CD4-positive, alpha-beta T cell treated with Interferon gamma for 1 hour (primary cell): ENCODE data around the gene VMP1.
"Not testable (repeated sequence)": the region's sequence is repeated elsewhere in the genome, so short reads cannot be mapped to it uniquely, and the experiment has no call there.

Source experiments
- DNase-seq: peaks from one replicate; pipeline ENCODE4 v3.0.0-alpha.2; 2020

The VMP1 gene

DNA sequence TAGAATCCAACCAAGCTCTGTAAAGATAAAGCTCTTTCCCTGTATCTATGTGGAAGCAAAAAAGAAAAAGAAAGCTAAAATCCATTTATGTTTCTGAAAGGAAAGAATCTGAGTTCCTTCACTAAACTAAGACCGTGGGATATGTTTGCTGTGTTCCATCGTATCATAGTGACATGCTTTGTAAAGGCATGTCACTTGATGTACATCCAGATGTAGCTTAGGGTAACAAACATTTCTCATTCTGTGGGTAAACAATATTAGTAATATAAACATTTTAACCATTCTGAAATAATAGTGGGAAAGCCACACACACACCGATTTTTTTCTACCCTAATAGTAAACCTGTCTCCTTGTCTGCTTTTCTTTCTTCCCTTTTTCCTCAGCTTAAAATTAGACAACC, 107.2 kb downstream of the VMP1 start:
- DNase-seq, result no peak

DNA sequence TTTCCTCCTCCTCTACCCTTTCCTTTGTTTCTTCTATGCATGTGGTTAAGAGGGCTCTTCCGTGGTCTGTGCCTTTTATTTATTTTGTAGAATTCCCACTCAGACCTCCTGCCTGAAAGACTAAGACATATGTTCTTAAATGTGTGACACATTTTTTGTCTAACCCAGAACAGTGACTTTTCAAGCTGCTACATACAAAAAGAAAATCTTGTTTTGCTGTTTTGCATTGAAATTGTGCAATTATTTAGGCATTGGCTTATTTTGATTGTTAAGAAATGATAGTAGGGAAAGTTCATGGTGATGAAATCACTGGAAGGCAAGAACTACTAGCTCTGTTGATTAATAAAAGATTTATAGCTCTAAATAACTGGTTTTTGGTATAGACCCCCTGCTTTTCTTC, 108.5 kb downstream of the VMP1 start:
- DNase-seq, result no peak

DNA sequence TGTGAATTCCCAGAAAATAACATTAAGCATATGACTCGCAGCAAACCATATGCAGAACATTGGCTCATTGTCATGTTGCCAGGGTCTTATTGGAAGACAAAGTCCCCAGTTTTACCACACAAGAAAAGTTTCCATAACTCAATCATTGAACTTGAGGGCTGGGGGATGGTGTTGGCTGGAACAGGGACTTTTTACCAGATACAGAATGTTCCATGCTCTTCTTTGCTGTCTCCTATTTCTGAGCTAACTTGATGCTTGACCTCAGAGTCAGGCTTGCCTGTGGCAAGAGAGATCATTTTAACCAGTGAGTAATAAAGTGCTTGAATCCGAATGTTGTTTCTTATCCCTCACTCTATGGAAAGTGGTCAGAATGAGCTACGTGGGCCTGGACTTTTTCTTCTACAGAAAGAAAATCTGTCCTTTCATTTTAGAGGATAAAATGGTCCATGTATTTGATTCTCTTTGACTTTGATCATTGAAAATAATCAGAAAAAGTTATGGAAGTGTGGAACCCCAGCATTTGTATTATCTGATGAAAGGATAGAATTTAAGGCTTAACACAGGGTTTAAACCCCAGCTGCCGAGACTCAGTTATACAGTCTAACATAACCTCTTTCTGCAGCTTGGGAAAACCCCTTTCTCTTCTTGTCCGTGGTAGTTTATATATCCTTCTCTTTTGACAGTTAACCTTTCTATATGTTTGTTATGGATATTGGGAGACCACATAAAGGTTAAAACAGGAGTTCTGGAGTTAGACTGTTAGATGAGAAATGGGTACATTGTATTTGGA, 118.3 kb downstream of the VMP1 start:
- no peak for DNase-seq

DNA sequence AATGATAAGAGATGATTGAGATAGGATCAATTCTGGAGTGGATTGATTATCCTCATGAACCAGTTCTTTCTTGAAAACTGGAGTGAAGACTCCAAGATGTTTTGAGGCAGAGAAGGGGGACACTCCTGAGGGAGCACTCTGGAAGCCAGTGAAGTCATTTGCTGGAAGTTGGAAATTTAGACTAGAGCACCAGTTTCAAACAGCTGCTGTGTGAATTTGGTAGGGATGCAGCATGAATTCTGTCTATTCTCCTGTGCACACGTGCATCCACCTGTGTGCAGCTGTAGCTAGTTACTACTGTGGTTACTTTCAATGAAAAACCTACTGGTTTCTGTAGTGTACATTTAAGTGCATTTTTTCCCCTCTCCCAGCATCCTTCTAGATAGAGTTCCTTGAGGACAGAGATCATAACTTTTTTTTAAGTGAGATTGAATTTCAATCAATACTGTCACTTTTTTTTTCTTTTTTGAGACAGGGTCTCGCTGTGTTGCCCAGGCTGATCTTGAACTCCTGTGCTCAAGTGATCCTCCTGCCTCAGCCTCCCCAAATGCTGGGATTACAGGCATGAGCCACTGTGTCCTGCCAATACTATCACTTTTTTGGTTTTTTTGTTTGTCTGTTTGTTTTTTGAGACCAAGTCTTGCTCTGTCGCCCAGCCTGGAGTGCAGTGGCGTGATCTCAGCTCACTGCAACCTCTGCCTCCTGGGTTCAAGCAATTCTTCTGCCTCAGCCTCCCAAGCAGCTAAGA, 119.4 kb downstream of the VMP1 start:
- no peak for DNase-seq

GRCh38 chr17:59827721-59828477, 120.4 kb downstream of the VMP1 start:
- DNase-seq, result no peak

DNA sequence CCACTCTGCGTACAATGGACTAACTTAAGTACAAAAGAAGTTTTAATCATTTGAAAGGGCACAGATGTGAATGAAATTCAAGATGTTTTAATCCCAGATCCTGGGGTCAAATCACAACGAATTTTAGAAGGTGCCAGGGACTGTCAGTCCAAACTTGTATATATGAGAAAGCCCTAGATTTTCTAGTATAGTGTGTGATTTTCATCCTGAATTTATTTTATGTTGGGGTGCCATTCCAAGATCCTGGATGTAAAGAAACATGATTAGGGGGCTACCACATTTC, 121.0 kb downstream of the VMP1 start:
- no peak for DNase-seq

DNA sequence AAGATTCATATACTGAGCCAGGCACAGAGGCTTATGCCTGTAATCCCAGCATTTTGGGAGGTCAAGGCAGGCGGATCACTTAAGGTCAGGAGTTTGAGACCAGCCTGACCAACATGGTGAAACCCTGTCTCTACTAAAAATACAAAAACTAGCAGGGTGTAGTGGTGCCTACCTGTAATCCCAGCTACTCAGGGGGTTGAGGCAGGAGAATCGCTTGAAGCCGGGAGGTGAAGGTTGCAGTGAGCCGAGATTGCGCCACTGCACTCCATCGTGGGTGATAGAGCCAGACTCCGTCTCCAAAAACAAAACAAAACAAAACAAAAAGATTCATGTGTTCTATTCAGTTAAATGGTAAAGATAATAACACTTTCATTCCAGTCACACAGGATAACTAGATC, 121.4 kb downstream of the VMP1 start:
- DNase-seq, result peak; percentile 13

DNA sequence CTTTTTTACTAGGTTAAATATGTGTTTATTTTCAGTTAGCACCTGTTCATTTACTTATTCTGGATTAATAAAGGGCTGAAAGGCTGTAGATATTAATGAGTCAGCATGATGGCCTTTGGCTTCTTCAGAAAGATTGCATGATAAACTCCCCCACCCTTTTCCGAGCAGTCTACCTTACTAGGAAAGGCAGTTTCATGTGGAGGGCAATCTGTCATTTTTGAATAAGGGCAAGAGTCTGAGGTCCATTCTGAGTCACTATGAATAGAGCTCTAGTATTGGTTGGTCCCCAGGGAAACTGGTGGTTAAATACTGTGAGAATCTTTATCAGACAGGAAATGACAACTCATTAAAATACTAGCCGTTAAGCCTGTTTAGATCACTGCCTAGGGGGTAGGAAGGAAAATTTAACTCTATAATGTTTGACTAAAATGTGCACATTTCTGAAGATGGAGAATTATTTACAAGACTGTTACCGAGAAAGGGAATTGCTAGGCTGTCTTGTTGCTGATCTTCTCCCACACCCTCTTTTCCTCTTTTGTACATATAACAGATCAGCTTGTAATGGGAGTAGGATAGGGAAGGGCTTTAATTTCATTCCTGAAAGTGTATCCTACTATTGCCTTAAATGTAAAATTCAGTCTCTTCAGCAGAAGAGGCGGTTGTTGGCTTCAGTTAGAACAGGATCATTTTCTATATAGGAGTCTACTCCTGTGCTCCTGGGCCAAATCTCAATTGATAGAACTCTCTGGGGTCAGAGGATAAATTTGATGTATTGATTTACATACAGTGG, 122.0 kb downstream of the VMP1 start:
- peak; percentile 38 for DNase-seq

DNA sequence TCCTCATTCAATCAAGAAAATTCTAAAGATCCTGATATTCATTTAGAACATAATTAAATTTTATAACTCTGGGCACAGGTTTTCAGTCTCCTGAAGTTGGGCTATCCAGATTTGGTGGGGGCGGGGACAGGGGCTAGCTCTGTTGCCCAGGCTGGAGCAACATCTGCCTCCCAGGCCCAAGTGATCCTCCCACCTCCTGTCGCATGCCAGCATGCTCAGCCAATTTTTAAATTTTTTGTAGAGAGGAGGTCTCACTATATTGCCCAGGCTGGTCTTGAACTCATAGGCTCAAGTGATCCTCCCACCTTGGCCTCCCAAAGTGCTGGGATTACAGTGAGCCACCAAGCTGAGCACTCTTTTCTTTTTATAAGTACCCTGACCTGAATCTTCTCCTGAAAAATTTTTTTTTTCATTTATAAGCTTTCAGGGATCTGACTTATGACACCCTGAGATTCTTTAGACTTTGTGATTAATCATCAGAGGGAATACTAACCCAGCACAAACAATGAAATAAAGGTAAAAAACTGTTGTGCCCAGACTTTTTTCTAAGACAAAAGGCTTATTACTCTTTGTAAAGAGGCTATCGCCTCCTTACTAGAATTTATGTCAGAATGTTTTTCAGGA, 122.7 kb downstream of the VMP1 start:
- DNase-seq, result no peak

DNA sequence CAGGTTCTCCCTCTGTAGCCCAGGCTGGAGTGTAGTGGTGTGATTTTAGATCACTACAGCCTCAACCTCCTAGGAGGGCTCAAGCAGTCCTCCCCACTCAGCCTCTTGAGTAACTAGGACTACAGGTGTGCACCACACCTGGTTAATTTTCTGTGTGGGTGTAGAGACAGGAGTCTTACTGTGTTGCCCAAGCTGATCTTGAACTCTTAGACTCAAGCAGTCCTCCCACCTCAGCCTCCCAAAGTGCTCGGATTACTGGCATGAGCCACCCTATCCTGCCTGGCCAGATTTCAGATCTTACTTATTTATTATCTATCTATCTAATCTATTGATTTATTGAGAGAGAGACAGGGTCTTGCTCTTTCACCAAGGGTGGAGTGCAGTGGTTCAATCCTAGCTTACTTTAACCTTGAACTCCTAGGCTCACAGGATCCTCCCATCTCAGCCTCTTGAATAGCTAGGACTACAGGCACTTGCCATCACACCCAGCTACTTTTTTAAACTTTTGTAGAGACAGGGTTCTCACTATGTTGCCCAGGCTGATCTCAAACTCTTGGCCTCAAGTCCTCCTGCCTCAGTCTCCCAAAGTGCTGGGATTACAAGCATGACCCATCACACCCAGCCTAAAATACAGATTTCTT, 123.5 kb downstream of the VMP1 start:
- DNase-seq, result no peak

DNA sequence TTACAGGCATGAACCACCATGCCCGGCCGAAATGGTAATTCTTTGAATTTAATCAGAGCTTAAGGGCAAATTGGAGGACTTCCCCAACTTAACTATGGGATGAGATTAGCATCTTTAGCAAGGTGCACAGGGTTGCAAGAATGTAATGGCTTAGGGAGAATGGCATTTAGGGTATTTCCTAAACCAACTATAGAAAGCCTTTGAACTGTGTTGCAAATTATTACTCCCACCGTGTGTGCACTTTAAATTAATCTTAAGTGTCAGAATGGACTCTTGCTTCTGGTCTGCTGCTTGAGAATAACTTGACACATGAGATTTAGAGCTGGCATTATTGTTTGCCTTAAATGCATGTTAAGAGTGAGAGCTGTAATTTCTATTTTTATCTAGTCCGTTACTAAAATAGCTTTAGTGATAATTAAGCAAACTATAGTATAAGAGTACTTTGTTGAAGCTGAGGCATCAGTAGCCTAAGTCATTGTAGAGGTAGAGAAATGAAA, 125.5 kb downstream of the VMP1 start:
- no peak for DNase-seq

GRCh38 chr17:59837308-59838051, 130.0 kb downstream of the VMP1 start:
- peak; percentile 84 for DNase-seq

DNA sequence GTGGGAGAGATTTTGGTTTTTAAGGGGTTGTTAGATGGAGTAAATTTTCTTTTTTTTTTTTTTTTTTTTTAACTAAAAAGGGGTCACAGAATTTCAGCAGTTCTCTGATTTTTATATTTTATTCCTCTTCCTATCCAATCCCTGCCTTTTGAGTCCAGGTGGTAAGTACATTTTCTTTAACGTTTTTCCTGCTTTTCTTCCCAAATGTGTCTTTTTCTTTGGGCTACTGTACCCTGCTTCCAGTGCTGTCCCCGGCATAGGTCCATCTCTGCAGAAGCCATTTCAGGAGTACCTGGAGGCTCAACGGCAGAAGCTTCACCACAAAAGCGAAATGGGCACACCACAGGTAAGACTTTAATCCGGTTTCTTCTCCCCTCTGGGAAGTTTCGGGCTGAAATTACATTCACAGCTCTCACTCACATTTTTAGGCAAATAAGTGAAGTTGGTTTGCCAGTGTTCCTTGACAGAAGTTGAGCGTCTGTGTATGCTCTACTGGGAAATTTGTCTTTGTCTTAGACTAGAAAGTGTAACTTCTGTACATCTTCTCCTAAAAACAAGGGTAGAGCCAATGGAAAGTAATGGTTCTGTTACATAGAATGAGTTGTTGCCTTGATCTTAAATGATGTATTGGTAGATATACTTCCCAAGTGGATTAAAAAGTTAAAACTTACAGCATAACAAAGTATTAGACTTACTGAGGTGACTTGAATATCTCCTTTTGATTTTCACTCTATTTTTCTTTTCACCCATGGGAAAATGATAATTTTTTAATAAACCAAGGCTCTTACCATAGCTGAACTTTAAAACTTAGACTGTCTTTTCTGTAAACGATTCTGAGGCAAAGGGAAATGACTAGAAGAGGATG, 130.8 kb downstream of the VMP1 start:
- peak; percentile 22 for DNase-seq

DNA sequence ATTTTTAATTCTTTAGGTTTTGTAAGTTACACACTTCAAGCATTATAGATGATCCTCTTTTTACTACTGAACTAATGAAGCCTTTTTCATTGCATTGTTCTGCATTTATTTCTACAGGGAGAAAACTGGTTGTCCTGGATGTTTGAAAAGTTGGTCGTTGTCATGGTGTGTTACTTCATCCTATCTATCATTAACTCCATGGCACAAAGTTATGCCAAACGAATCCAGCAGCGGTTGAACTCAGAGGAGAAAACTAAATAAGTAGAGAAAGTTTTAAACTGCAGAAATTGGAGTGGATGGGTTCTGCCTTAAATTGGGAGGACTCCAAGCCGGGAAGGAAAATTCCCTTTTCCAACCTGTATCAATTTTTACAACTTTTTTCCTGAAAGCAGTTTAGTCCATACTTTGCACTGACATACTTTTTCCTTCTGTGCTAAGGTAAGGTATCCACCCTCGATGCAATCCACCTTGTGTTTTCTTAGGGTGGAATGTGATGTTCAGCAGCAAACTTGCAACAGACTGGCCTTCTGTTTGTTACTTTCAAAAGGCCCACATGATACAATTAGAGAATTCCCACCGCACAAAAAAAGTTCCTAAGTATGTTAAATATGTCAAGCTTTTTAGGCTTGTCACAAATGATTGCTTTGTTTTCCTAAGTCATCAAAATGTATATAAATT, 132.3 kb downstream of the VMP1 start:
- no peak for DNase-seq

DNA sequence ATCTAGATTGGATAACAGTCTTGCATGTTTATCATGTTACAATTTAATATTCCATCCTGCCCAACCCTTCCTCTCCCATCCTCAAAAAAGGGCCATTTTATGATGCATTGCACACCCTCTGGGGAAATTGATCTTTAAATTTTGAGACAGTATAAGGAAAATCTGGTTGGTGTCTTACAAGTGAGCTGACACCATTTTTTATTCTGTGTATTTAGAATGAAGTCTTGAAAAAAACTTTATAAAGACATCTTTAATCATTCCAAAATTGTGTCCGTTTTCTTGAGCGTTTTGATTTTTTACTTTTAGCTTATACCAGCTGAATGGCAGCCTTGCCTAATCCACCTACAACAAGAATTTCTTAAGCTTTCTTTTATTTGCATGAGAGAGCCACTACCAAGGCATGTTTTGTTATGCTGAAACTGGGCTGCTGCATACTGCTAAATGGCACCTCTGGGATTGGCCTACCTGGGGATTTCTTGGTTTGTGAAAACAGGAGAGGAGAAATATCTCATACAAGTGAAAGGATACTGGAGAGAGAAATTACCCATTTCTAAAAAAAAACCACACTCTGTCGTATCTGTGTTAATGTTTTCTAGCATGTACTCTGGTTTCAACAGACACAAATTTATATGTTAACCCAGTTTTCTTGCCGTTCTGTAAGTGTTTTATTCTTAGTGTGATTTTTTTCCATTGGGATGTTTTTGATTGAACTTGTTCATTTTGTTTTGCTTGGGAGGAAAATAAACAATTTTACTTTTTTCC, 133.1 kb downstream of the VMP1 start:
- no peak for DNase-seq

GRCh38 chr17:59841091-59841881, 133.8 kb downstream of the VMP1 start:
- DNase-seq, result peak; percentile 28

- not testable (repeated sequence) for DNase-seq
Observed at GRCh38 chr17:59841882-59842263, 134.4 kb downstream of the VMP1 start.
